Neural cell (in vitro differentiated cells): ENCODE results near the gene ZNF420.

Source experiments
- EP300 ChIP-seq: fragments of 450-650 bp; conservative IDR thresholded peaks from 2 replicates; pipeline ENCODE4 v1.6.1; 2014; ENCODE audit warnings: antibody characterized with exemption, mild to moderate bottlenecking, moderate library complexity; ENCODE audit not compliant: poor library complexity, severe bottlenecking
- EZH2 ChIP-seq: fragments of 200-600, 300-800 bp; shearing (Covaris generic), sonication (generic); IDR thresholded peaks from 2 replicates; pipeline ENCODE4 v1.6.1; 2014; ENCODE audit warnings: antibody characterized with exemption, low read length, borderline replicate concordance, mild to moderate bottlenecking; ENCODE audit not compliant: insufficient read depth, poor library complexity, severe bottlenecking
- MXI1 ChIP-seq: fragments of 450-650 bp; conservative IDR thresholded peaks from 2 replicates; pipeline ENCODE4 v1.6.1; 2014; ENCODE audit warnings: antibody characterized with exemption, mild to moderate bottlenecking; ENCODE audit not compliant: poor library complexity, severe bottlenecking
- POLR2AphosphoS5 ChIP-seq: IDR thresholded peaks from 2 replicates; pipeline ENCODE4 v1.6.1; 2012
- TAF1 ChIP-seq: IDR thresholded peaks from 2 replicates; pipeline ENCODE4 v1.6.1; 2012; ENCODE audit warnings: low read depth
- TF ChIP-seq, protein P1 (sequence below): fragments of 450-650 bp; IDR thresholded peaks from 2 replicates; pipeline ENCODE4 v1.5.1; 2014; ENCODE audit warnings: antibody characterized with exemption, mild to moderate bottlenecking, moderate library complexity; ENCODE audit not compliant: poor library complexity, severe bottlenecking

GRCh38 chr19:37055330-37055729 is 22.9 kb upstream of the ZNF420 start:
- TF ChIP-seq, protein P1, sequence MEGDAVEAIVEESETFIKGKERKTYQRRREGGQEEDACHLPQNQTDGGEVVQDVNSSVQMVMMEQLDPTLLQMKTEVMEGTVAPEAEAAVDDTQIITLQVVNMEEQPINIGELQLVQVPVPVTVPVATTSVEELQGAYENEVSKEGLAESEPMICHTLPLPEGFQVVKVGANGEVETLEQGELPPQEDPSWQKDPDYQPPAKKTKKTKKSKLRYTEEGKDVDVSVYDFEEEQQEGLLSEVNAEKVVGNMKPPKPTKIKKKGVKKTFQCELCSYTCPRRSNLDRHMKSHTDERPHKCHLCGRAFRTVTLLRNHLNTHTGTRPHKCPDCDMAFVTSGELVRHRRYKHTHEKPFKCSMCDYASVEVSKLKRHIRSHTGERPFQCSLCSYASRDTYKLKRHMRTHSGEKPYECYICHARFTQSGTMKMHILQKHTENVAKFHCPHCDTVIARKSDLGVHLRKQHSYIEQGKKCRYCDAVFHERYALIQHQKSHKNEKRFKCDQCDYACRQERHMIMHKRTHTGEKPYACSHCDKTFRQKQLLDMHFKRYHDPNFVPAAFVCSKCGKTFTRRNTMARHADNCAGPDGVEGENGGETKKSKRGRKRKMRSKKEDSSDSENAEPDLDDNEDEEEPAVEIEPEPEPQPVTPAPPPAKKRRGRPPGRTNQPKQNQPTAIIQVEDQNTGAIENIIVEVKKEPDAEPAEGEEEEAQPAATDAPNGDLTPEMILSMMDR, result no peak
- TF ChIP-seq TAF1 (no peak), EZH2 (no peak), POLR2AphosphoS5 (no peak), EP300 (no peak), MXI1 (no peak)
